Endothelial cell of umbilical vein (primary cell): ENCODE data around the gene GFOD1. TPM values are rescaled to one million over a fixed set of nuclear protein-coding genes. Genes with fewer than 3 reads are reported as not detected.
A peak's percentile ranks its signal among the peaks of the same experiment; 100 is the strongest.
"Not testable (repeated sequence)": the region's sequence is repeated elsewhere in the genome, so short reads cannot be mapped to it uniquely, and the experiment has no call there.

Experiments
- BruUV-seq: library from RNA; stranded (reverse); fragments of 400-500 nt; replicated peaks from 2 replicates; lab custom pipeline; 2021; lab: Mats Ljungman, UMichigan
- CTCF ChIA-PET: fragments of 300-600, 350-600 bp; sonication (Branson Sonifier 250); formaldehyde crosslinking; loops from one replicate; lab custom pipeline; 2021; ENCODE audit warnings: antibody characterized with exemption, inconsistent platforms; lab: Charles Lee
- POLR2A ChIA-PET: fragments of 300-600, 350-600 bp; sonication (Branson Sonifier 250); formaldehyde crosslinking; loops from one replicate; lab custom pipeline; 2021; ENCODE audit warnings: antibody characterized with exemption, inconsistent platforms; lab: Charles Lee
- DNase-seq: peaks from one replicate; pipeline ENCODE4 v3.0.0-alpha.2; 2011; ENCODE audit warnings: low read depth, low spot score
- FAIRE-seq: peaks from 2 replicates; lab custom pipeline; 2011; peaks lifted over from hg19 to GRCh38; lab: Jason Lieb, UNC
- H2AFZ ChIP-seq: 2 replicates; pipeline ENCODE4 v1.6.0; 2012; ENCODE audit warnings: low read depth, low read length, control low read depth, inconsistent platforms
- H3K27ac ChIP-seq: 2 replicates; pipeline ENCODE4 v1.5.1; 2011; ENCODE audit warnings: low read depth, mild to moderate bottlenecking, control low read depth, low read length, moderate library complexity; ENCODE audit not compliant: insufficient read depth
- H3K27me3 ChIP-seq, 2 experiments: 2 replicates each; pipeline versions ENCODE4 v1.6.0 to v1.6.1; 2011; ENCODE audit warnings: low read length in 2 of 2, mixed read lengths in 1 of 2; ENCODE audit not compliant: control insufficient read depth in 2 of 2, insufficient read depth in 2 of 2
- H3K36me3 ChIP-seq, 2 experiments: 2 replicates in 1 of 2; 3 replicates in 1 of 2; pipeline ENCODE4 v1.5.1; 2011; ENCODE audit warnings: low read length in 2 of 2, mild to moderate bottlenecking in 1 of 2, moderate library complexity in 1 of 2; ENCODE audit not compliant: control insufficient read depth in 2 of 2, insufficient read depth in 2 of 2; ENCODE audit errors: extremely low read depth in 1 of 2
- H3K4me1 ChIP-seq: 3 replicates; pipeline ENCODE4 v1.5.1; 2011; ENCODE audit warnings: mild to moderate bottlenecking, low read length; ENCODE audit not compliant: control insufficient read depth, insufficient read depth; ENCODE audit errors: extremely low read depth
- H3K4me2 ChIP-seq: 2 replicates; pipeline ENCODE4 v1.6.1; 2011; ENCODE audit warnings: low read length, control low read depth, mixed read lengths; ENCODE audit not compliant: insufficient read depth
- H3K4me3 ChIP-seq, 3 experiments: fragments of 200-600 bp in 1 of 3; sonication (generic), shearing (Covaris generic) in 1 of 3; replicated peaks in 1 of 3; 2 replicates each; pipeline ENCODE4 v1.5.1; 2011 to 2016; ENCODE audit warnings: control low read depth in 3 of 3, low read length in 3 of 3, mild to moderate bottlenecking in 2 of 3, inconsistent platforms in 1 of 3, low read depth in 1 of 3, moderate library complexity in 1 of 3; ENCODE audit not compliant: insufficient read depth in 1 of 3
- H3K79me2 ChIP-seq: 2 replicates; pipeline ENCODE4 v1.6.0; 2012; ENCODE audit warnings: low read length, inconsistent platforms; ENCODE audit not compliant: control insufficient read depth, insufficient read depth
- H3K9ac ChIP-seq: replicated peaks from 2 replicates; pipeline ENCODE3; 2011; ENCODE audit warnings: low read length, control low read depth; ENCODE audit not compliant: insufficient read depth; ENCODE audit errors: extremely low read depth
- H3K9me1 ChIP-seq: replicated peaks from 3 replicates; pipeline ENCODE4 v1.6.0; 2011; ENCODE audit warnings: mild to moderate bottlenecking, low read length; ENCODE audit not compliant: control insufficient read depth, insufficient read depth; ENCODE audit errors: extremely low read depth
- H3K9me3 ChIP-seq: replicated peaks from 2 replicates; pipeline ENCODE4 v1.5.1; 2012; ENCODE audit warnings: low read length, inconsistent platforms; ENCODE audit not compliant: control insufficient read depth, insufficient read depth
- H4K20me1 ChIP-seq: replicated peaks from 2 replicates; pipeline ENCODE3; 2011; ENCODE audit warnings: mild to moderate bottlenecking, low read length; ENCODE audit not compliant: control insufficient read depth, insufficient read depth; ENCODE audit errors: extremely low read depth
- EZH2 ChIP-seq: IDR thresholded peaks from 2 replicates; pipeline ENCODE4 v1.6.1; 2012; ENCODE audit warnings: borderline replicate concordance, low read depth, mild to moderate bottlenecking, moderate library complexity, low read length, inconsistent platforms; ENCODE audit not compliant: severe bottlenecking
- POLR2A ChIP-seq: IDR thresholded peaks from 2 replicates; pipeline ENCODE4 v1.6.1; 2012; ENCODE audit warnings: low read depth, mild to moderate bottlenecking, control low read depth, low read length
- POLR2AphosphoS5 ChIP-seq: IDR thresholded peaks from 2 replicates; pipeline ENCODE4 v1.6.1; 2012; ENCODE audit warnings: low read depth, mild to moderate bottlenecking, control low read depth, low read length, moderate library complexity; ENCODE audit not compliant: insufficient read depth
- dilution Hi-C: fragments of 300-500 bp; cut with MboI; formaldehyde crosslinking; loops from one replicate; pipeline ENCODE4 v1.15.0; 2019; ENCODE audit warnings: low sequenced_read_pairs; ENCODE audit not compliant: extremely low pct_ligation_motif_present
- intact Hi-C: fragments of 100-400 bp; cut with micrococcal nuclease; formaldehyde crosslinking; loops from one replicate; pipeline ENCODE4 v1.10.0; 2022
- polyA plus RNA-seq, 4 experiments: library from polyadenylated mRNA; depleted of rRNA in 3 of 4; stranded (reverse) in 3 of 4; unstranded in 1 of 4; fragments of >200 nt; gene quantifications; 2 replicates each; pipeline versions ENCODE4 v1.2.1 to v1.2.3, GENCODE V29; 2011 to 2012; ENCODE audit warnings: missing spikeins in 1 of 4
- total RNA-seq: library from RNA; stranded (reverse); gene quantifications from 2 replicates; pipeline ENCODE4 v1.2.3, GENCODE V29; 2021
- TF ChIP-seq, protein P1 (sequence below), 2 donors: IDR thresholded peaks; 1 replicate in 1 of 2; 2 replicates in 1 of 2; pipeline ENCODE4 v1.5.1; 2011; ENCODE audit warnings: low read length in 2 of 2, mild to moderate bottlenecking in 2 of 2, moderate library complexity in 2 of 2, control low read depth in 1 of 2, inconsistent platforms in 1 of 2, low read depth in 1 of 2; ENCODE audit not compliant: insufficient read depth in 1 of 2; ENCODE audit errors: extremely low read depth in 1 of 2

The GFOD1 gene
- total and polyA plus RNA-seq, 2 donors (not counting 3 experiments of a cell fraction or from before 2014, with no cell fraction given): 12.1 to 24.1 TPM

DNA sequence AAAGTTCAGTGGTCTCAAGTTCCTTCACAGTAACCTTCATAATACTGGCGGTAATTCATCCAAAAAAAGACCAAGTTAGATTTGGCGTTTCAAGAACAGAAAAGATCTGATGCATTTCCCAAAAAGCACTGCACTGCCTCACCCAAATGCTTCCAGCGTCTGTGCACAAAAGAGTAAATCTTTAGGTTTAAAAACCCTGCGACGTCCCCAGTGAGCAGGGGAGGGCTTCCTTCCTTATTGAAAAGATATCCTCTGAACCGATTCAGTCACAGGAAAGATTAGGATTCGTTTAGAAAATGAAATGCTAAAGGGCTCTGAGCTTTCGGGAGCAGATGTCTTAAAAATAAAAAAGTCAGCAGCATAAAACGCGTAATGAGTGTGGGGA, 159.7 kb downstream of the GFOD1 start:
- FAIRE-seq: peak; percentile 62
- Histone ChIP-seq H3K4me2 (peak overlapping the region; percentile 78), H3K27me3 (no peaks in the 10 kb centered on the region), H3K9me3 (no peaks in the 10 kb centered on the region), H3K27ac (peak overlapping the region; percentile 92), H4K20me1 (no peaks in the 10 kb centered on the region), H3K36me3 (peaks cover 0 to 2% of the 10 kb centered on the region in 2 experiments), H3K79me2 (no peaks in the 10 kb centered on the region), H2AFZ (peak overlapping the region; percentile 77), H3K4me3 (peak overlapping the region; percentile 76 to 92 (median 87)), H3K9me1 (no peaks in the 10 kb centered on the region), H3K9ac (peak overlapping the region; percentile 95), H3K4me1 (peaks cover 16% of the 10 kb centered on the region)
- no peak for TF ChIP-seq POLR2AphosphoS5
- TF ChIP-seq, protein P1, sequence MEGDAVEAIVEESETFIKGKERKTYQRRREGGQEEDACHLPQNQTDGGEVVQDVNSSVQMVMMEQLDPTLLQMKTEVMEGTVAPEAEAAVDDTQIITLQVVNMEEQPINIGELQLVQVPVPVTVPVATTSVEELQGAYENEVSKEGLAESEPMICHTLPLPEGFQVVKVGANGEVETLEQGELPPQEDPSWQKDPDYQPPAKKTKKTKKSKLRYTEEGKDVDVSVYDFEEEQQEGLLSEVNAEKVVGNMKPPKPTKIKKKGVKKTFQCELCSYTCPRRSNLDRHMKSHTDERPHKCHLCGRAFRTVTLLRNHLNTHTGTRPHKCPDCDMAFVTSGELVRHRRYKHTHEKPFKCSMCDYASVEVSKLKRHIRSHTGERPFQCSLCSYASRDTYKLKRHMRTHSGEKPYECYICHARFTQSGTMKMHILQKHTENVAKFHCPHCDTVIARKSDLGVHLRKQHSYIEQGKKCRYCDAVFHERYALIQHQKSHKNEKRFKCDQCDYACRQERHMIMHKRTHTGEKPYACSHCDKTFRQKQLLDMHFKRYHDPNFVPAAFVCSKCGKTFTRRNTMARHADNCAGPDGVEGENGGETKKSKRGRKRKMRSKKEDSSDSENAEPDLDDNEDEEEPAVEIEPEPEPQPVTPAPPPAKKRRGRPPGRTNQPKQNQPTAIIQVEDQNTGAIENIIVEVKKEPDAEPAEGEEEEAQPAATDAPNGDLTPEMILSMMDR (IDR thresholded peaks at IDR 0.05; ENCODE audit: extremely low read depth in 1 of 2, insufficient read depth in 1 of 2, low read depth in 1 of 2, low read length in 2 of 2): no peak
- no peak for TF ChIP-seq EZH2
- TF ChIP-seq POLR2A: no peak
- intact Hi-C loops (loop anchor here (1.0 to 5.0 kb wide), 7 partner anchors 20 to 385 kb away; partner anchors contain the start of genes NOL7 and RANBP9), dilution Hi-C loops (loop anchor here (25.0 kb wide), 1 partner anchor 235 kb away; the partner anchor contains the start of gene SIRT5)
- no TSS peak for BruUV-seq
- ChIA-PET POLR2A (interaction anchor here (1.9 kb wide), 1 partner anchor 248 kb away, joined by 5 read pairs; no protein-coding TSS in a partner anchor), CTCF (interaction anchor here (0.8 to 7.1 kb wide), 13 partner anchors 13 to 434 kb away, joined by 3 to 98 read pairs (median 7); partner anchors contain the start of genes NOL7 and SIRT5)
- no peak for DNase-seq

DNA sequence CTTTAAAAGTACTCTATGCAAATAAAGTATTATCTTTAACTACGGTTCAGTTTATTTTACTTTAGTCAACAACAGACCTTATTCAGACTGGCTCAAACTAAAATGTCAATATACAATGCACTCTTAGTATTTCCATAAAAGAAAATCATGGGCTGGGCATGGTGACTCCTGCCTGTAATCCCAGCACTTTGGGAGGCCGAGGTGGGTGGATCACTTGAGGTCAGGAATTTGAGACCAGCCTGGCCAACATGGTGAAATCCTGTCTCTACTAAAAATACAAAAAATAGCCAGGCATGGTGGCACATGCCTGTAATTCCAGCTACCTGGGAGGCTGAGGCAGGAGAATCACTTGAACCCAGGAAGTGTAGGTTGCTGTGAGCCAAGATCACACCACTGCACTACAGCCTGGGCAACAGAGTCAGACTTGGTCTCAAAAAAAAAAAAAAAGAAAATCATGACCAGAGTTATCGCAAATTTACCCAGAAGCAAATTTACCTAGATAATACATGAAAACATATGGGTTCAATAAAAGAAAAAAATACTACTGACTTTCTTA, 161.3 kb downstream of the GFOD1 start:
- intact Hi-C loops: loop anchor here (5.0 kb wide), 2 partner anchors 314 to 386 kb away; partner anchors contain the start of gene RANBP9
- CTCF ChIA-PET: interaction anchor here (1.3 kb wide), 1 partner anchor 131 kb away, joined by 3 read pairs; no protein-coding TSS in a partner anchor
- H3K4me2 ChIP-seq, H3K36me3 ChIP-seq, H2AFZ ChIP-seq, H3K27me3 ChIP-seq, H3K4me3 ChIP-seq, H3K79me2 ChIP-seq, POLR2A ChIA-PET, H3K9me3 ChIP-seq, BruUV-seq, FAIRE-seq, H3K9me1 ChIP-seq, DNase-seq, H3K27ac ChIP-seq, H4K20me1 ChIP-seq, H3K9ac ChIP-seq: not testable (repeated sequence)
- H3K4me1 ChIP-seq: peaks cover 16% of the 10 kb centered on the region
- dilution Hi-C loops: loop anchor here (25.0 kb wide), 1 partner anchor 236 kb away; the partner anchor contains the start of gene SIRT5
